Upper lobe of right lung (tissue), 1 donor: Measurements from ENCODE around the gene ITPR3. TPM values are rescaled to one million over a fixed set of nuclear protein-coding genes. Genes with fewer than 3 reads are reported as not detected.

Experiments used
- ATAC-seq: fragments of 200-7000 bp; cut with Tn5 transposase; one replicate; pipeline ENCODE4 v1.9.1; 2020; ENCODE audit warnings: mild to moderate bottlenecking, moderate library complexity
- DNase-seq: peaks from one replicate; pipeline ENCODE4 v3.0.0-alpha.2; 2020
- H3K27ac ChIP-seq: fragments of 200-600 bp; one replicate; pipeline ENCODE4 v1.8.0; 2022
- H3K27me3 ChIP-seq: fragments of 200-600 bp; one replicate; pipeline ENCODE4 v1.8.0; 2022; ENCODE audit warnings: mild to moderate bottlenecking
- H3K36me3 ChIP-seq: fragments of 200-600 bp; one replicate; pipeline ENCODE4 v1.8.0; 2022
- H3K4me1 ChIP-seq: fragments of 200-600 bp; one replicate; pipeline ENCODE4 v1.8.0; 2022
- H3K4me3 ChIP-seq: fragments of 200-600 bp; one replicate; pipeline ENCODE4 v1.8.0; 2022; ENCODE audit warnings: mild to moderate bottlenecking
- H3K9me3 ChIP-seq: fragments of 200-600 bp; one replicate; pipeline ENCODE4 v1.8.0; 2022
- intact Hi-C: fragments of 100-400 bp; cut with DNase I; formaldehyde crosslinking; loops from one replicate; pipeline ENCODE4 v1.11.0; 2022
- total RNA-seq: library from RNA; stranded (reverse); fragmentation: NEBNext Ultra II Directional; extraction: Animal tissue kit (Norgen Biotek cat#: 25700); gene quantifications from one replicate; pipeline ENCODE4 v1.2.1, GENCODE V29; 2021
- TF ChIP-seq, protein P1 (sequence below): fragments of 200-600 bp; IDR thresholded peaks from one replicate; pipeline ENCODE4 v1.8.0; 2022; ENCODE audit warnings: antibody characterized with exemption
- donor health status: DM: no; HTN: yes; CAD: no; lungs with severe emphysema.

Gene ITPR3
- total RNA-seq, 1 donor from 2014 or later = 111 TPM

DNA sequence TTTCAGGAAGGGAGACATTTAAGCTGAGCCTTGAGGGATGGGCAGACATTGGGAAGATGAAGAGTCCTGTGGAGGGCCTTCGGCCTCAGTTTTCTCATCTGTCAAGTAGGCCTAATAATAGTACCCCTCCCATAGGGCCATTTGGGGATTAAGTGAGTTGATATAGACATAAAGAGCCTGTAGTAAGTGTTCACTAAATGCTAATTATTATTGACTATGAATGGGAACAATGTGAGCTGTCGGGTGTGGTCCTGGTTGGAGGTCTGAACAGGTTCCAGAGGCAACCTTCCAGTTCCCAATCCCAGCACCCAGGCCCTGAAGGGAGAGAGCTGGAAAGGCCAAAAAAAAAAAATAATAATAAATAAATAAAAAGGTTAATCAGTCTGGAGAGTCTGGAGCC is 14.5 kb upstream of the ITPR3 start:
- DNase-seq = no peak
- Histone ChIP-seq H3K4me1 (peaks cover 12% of the 10 kb centered on the region), H3K36me3 (no peaks in the 10 kb centered on the region), H3K27me3 (no peaks in the 10 kb centered on the region), H3K4me3 (no peak overlapping the region), H3K27ac (no peak overlapping the region), H3K9me3 (no peaks in the 10 kb centered on the region)
- intact Hi-C loops = no loop called here
- no peak for ATAC-seq
- TF ChIP-seq, protein P1, sequence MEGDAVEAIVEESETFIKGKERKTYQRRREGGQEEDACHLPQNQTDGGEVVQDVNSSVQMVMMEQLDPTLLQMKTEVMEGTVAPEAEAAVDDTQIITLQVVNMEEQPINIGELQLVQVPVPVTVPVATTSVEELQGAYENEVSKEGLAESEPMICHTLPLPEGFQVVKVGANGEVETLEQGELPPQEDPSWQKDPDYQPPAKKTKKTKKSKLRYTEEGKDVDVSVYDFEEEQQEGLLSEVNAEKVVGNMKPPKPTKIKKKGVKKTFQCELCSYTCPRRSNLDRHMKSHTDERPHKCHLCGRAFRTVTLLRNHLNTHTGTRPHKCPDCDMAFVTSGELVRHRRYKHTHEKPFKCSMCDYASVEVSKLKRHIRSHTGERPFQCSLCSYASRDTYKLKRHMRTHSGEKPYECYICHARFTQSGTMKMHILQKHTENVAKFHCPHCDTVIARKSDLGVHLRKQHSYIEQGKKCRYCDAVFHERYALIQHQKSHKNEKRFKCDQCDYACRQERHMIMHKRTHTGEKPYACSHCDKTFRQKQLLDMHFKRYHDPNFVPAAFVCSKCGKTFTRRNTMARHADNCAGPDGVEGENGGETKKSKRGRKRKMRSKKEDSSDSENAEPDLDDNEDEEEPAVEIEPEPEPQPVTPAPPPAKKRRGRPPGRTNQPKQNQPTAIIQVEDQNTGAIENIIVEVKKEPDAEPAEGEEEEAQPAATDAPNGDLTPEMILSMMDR = no peak

DNA sequence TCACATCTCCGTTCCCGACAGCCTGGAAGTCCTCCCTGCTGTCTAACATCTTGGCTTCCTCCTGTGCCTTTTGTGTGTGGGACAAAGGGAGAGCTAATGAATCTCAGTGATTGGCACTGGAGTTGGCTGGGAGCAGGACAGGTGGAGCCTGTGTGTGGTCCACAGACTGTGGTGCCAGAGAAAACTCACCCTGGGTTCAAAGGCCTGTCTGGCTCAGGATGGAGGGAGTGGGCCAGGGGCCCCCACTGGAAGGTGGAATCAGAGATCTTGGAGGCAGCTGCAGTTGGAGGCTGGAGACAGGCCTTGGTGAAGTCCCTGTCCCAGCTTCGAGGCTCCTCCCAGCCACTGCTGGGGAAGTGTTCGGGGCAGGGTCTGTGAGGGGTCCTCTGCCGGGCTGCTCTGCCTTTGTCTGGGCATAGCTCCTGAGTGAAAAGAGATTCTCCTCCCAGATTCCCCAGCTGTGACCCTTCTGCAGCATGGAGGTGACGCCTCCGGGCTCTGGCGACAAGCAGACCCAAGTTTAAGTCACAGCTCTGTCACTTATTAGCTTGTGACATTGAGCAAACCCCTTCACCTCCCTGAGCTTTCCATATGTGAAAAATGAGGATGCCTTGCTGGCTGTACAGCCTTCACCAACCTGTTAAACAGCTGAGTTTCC is 13.9 kb upstream of the ITPR3 start:
- Histone ChIP-seq H3K4me1 (peaks cover 12% of the 10 kb centered on the region), H3K27ac (no peak overlapping the region), H3K27me3 (no peaks in the 10 kb centered on the region), H3K36me3 (no peaks in the 10 kb centered on the region), H3K4me3 (no peak overlapping the region), H3K9me3 (no peaks in the 10 kb centered on the region)
- DNase-seq (no peak), ATAC-seq (no peak)
- TF ChIP-seq, protein P1 = no peak
- intact Hi-C loops = no loop called here

DNA sequence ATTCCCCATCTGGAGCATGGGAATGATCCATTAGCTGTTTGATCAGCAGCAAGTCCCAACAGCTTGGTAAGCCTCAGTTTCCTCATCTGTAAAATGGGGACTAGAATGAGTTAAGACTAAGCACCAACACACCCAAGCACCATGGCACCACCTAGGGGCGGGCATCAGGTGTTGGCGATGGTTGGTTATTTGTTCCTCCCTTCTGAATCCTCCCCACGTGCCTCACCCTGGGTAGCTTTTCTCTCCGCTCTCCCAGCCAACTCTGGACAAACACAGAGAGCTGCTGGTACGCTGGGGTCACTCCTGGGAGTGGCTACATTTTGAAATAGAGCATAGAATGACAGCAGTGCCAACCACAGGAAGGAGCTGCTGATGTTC is 13.3 kb upstream of the ITPR3 start:
- no peak for DNase-seq
- Histone ChIP-seq H3K4me3 (no peak overlapping the region), H3K4me1 (peaks cover 12% of the 10 kb centered on the region), H3K27ac (no peak overlapping the region), H3K9me3 (no peaks in the 10 kb centered on the region), H3K36me3 (no peaks in the 10 kb centered on the region), H3K27me3 (no peaks in the 10 kb centered on the region)
- intact Hi-C loops = no loop called here
- TF ChIP-seq, protein P1 = peak; percentile 39
- peak; percentile 69 for ATAC-seq

DNA sequence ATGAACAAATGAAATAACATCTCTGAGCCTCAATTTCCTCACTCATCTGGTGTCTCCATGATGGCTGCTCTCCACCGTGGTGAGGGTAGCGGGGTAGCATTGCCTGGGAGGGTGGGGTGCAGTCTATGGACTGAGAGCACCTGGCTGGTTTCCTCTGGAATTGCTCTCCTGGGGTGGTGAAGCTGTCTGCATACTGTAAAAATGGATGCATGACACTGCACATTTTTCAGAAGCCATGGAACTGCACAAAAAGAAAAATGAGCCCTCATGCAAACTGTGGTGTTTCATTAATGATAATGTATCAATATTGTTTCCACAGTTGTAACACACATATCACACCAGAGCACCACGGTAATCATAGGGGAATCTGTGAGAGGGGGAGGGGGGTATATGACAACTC is 12.1 kb upstream of the ITPR3 start:
- H3K36me3 ChIP-seq = no peaks in the 10 kb centered on the region
- TF ChIP-seq, protein P1 = no peak
- no peak overlapping the region for H3K4me3 ChIP-seq
- no peak for ATAC-seq
- peaks cover 12% of the 10 kb centered on the region for H3K4me1 ChIP-seq
- no peaks in the 10 kb centered on the region for H3K9me3 ChIP-seq
- peak overlapping the region; percentile 45 for H3K27ac ChIP-seq
- no peak for DNase-seq
- intact Hi-C loops = no loop called here
- no peaks in the 10 kb centered on the region for H3K27me3 ChIP-seq

DNA sequence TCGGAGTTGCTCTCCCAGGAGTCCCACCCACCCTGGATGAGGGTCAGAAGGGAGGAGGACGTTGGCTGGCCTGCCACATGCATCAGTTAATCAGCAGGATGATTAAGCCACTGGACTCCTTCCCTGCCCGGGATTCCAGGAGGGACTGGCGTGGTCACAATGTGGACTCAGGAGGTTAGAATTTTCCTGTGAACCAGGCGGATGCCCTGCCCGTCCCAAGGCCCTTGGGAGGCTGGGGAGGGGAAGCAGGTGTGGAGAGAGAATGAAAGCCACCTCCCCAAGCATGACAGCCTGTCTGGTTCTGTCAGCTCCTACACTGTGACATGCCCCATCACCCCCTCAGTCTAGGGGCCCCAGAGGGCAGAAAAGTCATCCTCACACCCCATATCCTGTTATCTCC is 11.6 kb upstream of the ITPR3 start:
- H3K27ac ChIP-seq = peak overlapping the region; percentile 45
- DNase-seq (no peak), ATAC-seq (no peak)
- intact Hi-C loops = no loop called here
- peaks cover 12% of the 10 kb centered on the region for H3K4me1 ChIP-seq
- H3K27me3 ChIP-seq = no peaks in the 10 kb centered on the region
- H3K4me3 ChIP-seq = no peak overlapping the region
- TF ChIP-seq, protein P1 = no peak
- H3K9me3 ChIP-seq = no peaks in the 10 kb centered on the region
- H3K36me3 ChIP-seq = no peaks in the 10 kb centered on the region

DNA sequence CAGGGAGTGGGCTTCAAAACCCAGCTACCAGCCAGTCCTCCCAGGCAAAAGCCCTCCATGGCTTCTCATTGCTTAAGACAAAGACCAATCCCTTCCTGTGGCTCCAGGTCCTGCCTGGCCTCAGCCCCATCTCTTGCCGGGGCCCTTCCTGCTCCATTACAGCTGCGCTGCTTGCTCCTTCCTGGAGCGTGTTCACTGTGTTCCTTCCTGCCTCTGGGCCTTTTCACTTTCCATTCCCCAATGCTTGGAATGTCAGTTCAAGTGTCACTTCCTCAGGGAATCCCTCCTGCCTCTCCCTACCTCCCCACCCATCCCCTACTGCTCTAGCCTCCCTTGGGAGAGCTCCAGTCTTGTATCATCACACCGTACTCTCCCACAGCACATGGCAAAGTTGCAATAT is 11.1 kb upstream of the ITPR3 start:
- intact Hi-C loops = no loop called here
- ATAC-seq (no peak), DNase-seq (no peak)
- TF ChIP-seq, protein P1 = no peak
- no peaks in the 10 kb centered on the region for H3K27me3 ChIP-seq
- peaks cover 12% of the 10 kb centered on the region for H3K4me1 ChIP-seq
- no peaks in the 10 kb centered on the region for H3K9me3 ChIP-seq
- no peaks in the 10 kb centered on the region for H3K36me3 ChIP-seq
- peak overlapping the region; percentile 45 for H3K27ac ChIP-seq
- no peak overlapping the region for H3K4me3 ChIP-seq
